Muscle layer of colon (tissue), 2 donors: ENCODE measurements around the gene TASP1.
A peak's percentile ranks its signal among the peaks of the same experiment; 100 is the strongest.

Experiments used
- H3K27ac ChIP-seq: one replicate; pipeline ENCODE4 v1.7.0; 2013; ENCODE audit warnings: low read depth, mild to moderate bottlenecking, low read length, moderate library complexity
- H3K27me3 ChIP-seq, 2 donors: one replicate each; pipeline ENCODE4 v1.7.0; 2013; ENCODE audit warnings: low read length in 2 of 2, mild to moderate bottlenecking in 2 of 2; ENCODE audit not compliant: insufficient read depth in 2 of 2, control insufficient read depth in 1 of 2
- H3K36me3 ChIP-seq: one replicate; pipeline ENCODE4 v1.7.0; 2013; ENCODE audit warnings: mild to moderate bottlenecking, low read length; ENCODE audit not compliant: insufficient read depth
- H3K4me1 ChIP-seq: one replicate; pipeline ENCODE4 v1.7.0; 2013; ENCODE audit warnings: mild to moderate bottlenecking, low read length; ENCODE audit not compliant: insufficient read depth
- H3K4me3 ChIP-seq, 2 donors: one replicate each; pipeline ENCODE4 v1.7.0; 2013; ENCODE audit warnings: low read length in 2 of 2, low read depth in 1 of 2, mild to moderate bottlenecking in 1 of 2, moderate library complexity in 1 of 2
- H3K9ac ChIP-seq: one replicate; pipeline ENCODE4 v1.7.0; 2013; ENCODE audit warnings: low read length
- H3K9me3 ChIP-seq: one replicate; pipeline ENCODE4 v1.7.0; 2013; ENCODE audit warnings: mild to moderate bottlenecking, low read length
- donor health status: abdominal sarcoma.
- donor health status: Adenocarcinoma of cecum.

TASP1 gene

DNA sequence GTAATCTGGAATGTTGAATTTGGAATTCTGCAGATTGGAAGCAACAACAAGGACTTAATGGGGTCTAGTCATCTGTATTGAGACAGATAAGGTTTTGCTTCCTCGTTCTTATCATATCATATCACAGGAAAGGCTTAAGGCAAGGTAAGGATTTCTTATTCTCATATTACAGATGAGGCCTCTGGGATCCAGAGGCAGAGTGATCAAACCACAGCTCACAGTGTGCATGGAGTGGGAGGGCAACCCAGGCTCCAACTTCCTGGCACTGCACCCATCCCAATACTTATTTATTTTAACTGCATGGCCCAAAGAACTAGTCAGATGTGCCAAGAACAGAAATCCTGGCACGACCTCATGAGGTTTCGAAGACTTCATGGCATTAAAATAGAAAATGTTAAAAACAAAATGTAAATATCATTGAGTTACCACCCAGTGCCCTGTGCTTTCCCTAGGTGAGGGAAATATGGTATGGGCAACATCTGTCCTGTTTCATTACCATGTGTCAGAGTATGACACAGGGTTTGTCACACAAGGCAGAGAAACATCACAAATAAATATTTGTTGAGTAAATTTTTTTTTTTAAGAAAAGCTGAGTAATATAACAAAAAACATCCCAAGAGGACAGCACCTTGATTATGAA is 225.8 kb downstream of the TASP1 start:
- Histone ChIP-seq H3K36me3 (no peaks in the 10 kb centered on the region), H3K27me3 (no peaks in the 10 kb centered on the region), H3K9ac (no peak overlapping the region), H3K27ac (no peak overlapping the region), H3K9me3 (no peaks in the 10 kb centered on the region), H3K4me3 (no peak overlapping the region), H3K4me1 (peaks cover 34% of the 10 kb centered on the region)

DNA sequence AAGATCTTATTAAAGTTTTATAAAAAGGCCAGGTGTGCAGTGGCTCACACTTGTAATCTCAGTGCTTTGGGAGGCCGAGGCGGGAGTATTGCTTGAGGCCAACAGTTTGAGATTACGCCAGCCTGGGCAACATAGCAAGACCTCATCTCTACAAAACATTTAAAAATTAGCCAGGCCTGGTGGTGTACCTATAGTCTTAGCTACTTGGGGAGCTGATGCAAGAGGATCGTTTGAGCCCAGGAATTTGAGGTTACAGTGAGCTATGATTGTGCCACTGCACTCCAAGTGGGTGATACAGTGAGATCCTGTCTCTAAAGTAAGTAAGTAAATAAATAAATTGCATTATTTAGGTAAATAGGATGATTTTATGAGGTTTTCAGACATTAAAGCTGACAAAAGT is 234.4 kb downstream of the TASP1 start:
- Histone ChIP-seq H3K36me3 (no peaks in the 10 kb centered on the region), H3K27me3 (no peaks in the 10 kb centered on the region), H3K9ac (no peak overlapping the region), H3K4me3 (no peak overlapping the region), H3K4me1 (peaks cover 5% of the 10 kb centered on the region), H3K27ac (no peak overlapping the region), H3K9me3 (no peaks in the 10 kb centered on the region)

DNA sequence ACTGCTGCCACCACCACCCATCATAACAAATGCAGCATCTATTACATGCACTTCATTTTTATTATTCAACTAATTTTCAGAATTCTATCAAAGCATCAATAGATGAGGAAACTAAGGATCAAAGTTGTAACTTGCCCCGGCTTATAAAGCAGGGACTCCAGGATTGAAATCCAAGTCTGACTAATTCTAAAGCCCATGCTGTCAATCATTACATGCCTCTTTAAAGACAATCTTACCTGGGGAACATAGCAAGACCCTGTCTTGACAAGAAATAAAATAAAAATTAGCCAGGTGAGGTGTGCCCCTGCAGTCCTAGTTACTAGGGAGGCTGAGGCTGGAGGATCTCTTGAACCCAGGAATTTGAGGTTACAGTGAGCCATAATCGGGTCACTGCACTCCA is 235.3 kb downstream of the TASP1 start:
- Histone ChIP-seq H3K36me3 (no peaks in the 10 kb centered on the region), H3K9ac (no peak overlapping the region), H3K4me3 (no peak overlapping the region), H3K9me3 (no peaks in the 10 kb centered on the region), H3K27ac (no peak overlapping the region), H3K27me3 (no peaks in the 10 kb centered on the region), H3K4me1 (peaks cover 6% of the 10 kb centered on the region)

DNA sequence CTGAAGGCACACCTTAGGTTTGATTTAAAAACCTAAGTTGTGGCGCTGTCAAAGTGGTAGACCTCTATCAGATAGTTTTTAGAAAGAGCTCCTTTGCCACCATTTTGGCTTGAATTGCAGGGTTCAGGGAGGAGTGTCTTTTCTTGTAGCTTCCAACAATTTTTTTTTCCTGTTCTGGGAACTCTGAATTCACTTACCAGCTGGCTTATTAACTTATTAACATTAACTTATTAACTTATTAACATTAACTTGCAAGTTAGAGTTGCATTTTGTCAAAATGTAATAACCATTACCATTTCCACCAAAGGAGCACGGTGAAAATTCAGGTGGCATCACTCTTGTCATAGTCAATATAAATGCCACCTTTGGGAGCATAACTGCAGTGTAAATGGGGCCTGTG is 235.7 kb downstream of the TASP1 start:
- Histone ChIP-seq H3K27ac (no peak overlapping the region), H3K4me1 (peaks cover 11% of the 10 kb centered on the region), H3K27me3 (no peaks in the 10 kb centered on the region), H3K4me3 (no peak overlapping the region), H3K36me3 (no peaks in the 10 kb centered on the region), H3K9ac (no peak overlapping the region), H3K9me3 (no peaks in the 10 kb centered on the region)

DNA sequence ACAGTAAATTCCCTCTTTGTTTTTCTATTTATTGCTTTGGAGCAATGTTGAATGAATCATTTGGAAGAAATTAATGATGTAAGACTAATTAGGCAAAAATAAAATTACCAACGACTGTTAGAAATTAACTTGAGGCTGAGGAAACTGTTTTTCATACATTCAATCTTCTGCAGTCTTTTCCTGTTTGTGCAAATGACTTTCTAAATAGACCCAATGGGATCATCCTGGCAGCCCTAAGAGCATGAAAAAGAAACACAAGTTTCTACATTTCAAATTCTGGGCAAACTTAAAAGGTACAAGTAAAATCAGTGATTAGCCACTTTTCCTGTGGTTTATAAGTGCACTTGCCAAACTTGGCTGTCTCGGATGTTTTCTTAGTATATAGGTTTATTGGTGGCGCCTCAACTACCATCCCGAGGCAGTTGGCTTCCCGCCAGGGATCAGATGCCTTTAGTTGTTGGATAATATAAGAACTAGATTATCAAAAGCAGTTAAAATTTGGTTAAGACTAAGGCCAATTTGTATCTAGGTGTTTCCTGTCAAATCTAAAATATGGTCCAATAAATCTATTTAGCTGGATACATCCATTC is 236.5 kb downstream of the TASP1 start:
- no peak overlapping the region for H3K4me3 ChIP-seq

DNA sequence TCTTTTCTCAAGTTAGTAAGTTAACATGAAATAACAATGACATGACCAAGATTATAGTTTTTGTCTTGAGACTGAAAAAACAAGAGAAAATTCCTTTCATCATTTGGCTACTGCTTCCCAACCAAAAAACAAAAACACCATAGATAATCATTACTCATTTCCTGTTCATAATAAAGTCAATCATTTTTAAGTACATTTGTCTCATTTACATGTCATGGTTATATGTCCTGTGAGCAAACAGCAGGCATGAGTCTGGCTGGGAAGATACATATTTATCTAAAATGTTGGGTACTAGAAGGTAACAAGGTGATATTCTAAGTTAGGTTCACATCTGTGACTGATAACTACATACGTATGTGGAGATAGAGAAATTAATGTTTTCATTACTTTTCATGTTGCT is 237.1 kb downstream of the TASP1 start:
- Histone ChIP-seq H3K27ac (no peak overlapping the region), H3K9me3 (no peaks in the 10 kb centered on the region), H3K4me3 (no peak overlapping the region), H3K9ac (no peak overlapping the region), H3K36me3 (no peaks in the 10 kb centered on the region), H3K4me1 (peaks cover 24% of the 10 kb centered on the region), H3K27me3 (no peaks in the 10 kb centered on the region)

More for the DNA sequence above, 236.5 kb downstream of the TASP1 start:
- no peak overlapping the region for H3K9ac ChIP-seq
- H3K36me3 ChIP-seq: no peaks in the 10 kb centered on the region
- H3K9me3 ChIP-seq: no peaks in the 10 kb centered on the region
- H3K27me3 ChIP-seq: no peaks in the 10 kb centered on the region
- H3K27ac ChIP-seq: no peak overlapping the region
- H3K4me1 ChIP-seq: peaks cover 18% of the 10 kb centered on the region

DNA sequence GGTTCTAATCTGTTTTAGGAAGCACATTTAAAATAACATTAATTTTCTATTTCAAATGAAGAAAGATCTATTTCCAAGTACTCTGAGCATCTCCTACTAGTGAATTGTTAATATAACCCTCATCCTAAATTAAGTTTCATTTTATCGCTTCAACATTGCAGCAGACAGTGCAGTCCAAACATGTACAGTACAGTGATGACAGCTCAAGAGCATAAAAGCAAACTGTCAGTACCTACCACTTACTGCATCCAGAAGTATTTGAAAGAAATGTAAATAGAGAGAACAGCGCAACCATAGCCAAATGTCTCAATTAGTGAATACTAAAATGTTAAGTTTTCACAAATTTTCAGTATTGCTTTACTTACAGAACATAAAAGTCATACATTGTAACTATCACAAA is 238.3 kb downstream of the TASP1 start:
- Histone ChIP-seq H3K36me3 (no peaks in the 10 kb centered on the region), H3K4me3 (no peak overlapping the region), H3K27ac (no peak overlapping the region), H3K9ac (no peak overlapping the region), H3K27me3 (no peaks in the 10 kb centered on the region), H3K4me1 (peaks cover 26% of the 10 kb centered on the region), H3K9me3 (no peaks in the 10 kb centered on the region)

DNA sequence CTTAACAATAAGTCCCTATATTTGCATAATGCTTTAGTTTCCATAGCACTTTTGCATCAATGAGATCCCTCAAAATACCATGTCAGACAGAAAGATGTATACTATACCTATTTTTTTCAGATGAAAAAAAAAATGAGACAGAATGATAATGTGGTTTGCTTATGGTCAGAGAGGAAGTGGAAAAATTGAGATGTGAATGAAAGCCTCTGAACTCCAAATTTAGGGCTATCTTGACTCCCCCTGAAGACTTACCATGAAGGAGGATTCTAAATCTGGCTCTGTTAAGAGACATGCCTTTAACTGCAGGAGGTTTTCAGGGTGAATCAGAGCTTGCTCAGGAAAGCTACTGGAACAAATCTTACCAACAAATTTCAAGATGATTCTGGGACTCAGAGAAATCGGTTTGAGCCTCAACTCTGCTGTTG is 241.4 kb downstream of the TASP1 start:
- Histone ChIP-seq H3K4me3 (no peak overlapping the region), H3K9ac (no peak overlapping the region), H3K9me3 (no peaks in the 10 kb centered on the region), H3K4me1 (peaks cover 26% of the 10 kb centered on the region), H3K27ac (peak overlapping the region; percentile 54), H3K36me3 (no peaks in the 10 kb centered on the region), H3K27me3 (no peaks in the 10 kb centered on the region)

DNA sequence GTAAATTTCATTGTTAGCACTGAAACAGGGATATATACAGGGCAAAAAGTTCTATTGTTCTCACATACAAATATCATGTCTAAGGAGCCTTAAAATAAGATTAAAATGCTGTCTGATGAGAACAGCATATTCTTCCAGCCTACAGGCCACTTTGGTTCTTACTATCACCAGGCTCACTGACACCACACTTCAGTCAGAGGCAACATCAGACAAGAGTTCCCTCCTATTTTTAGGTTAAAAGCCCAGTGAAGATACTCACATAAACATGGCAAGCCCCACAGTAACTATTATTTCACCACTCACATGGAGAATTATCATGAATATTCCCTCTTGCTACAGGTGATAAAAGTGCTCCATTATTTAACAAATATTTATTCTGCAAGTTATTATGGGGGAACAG is 241.9 kb downstream of the TASP1 start:
- Histone ChIP-seq H3K4me3 (no peak overlapping the region), H3K36me3 (no peaks in the 10 kb centered on the region), H3K27me3 (no peaks in the 10 kb centered on the region), H3K9ac (no peak overlapping the region), H3K27ac (no peak overlapping the region), H3K9me3 (no peaks in the 10 kb centered on the region), H3K4me1 (peaks cover 26% of the 10 kb centered on the region)

DNA sequence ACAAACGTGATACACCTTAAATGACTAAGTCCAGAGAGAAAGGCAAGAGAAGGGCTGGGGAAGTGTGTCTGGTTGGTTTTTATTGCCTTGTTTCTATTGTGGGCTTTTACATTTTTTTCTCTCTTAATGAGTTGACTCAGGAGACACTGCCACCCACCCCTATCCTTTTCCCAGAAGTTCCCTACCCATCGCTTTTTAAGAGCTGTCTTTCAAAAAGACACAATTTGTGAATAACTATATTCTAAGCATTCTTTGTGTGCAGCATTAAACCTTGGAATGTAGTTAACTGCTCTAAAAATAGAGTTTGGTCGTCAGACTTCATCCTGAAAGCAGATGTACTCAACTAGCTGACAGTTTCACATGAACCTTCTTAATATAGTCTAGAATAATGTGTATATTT is 242.7 kb downstream of the TASP1 start:
- no peak overlapping the region for H3K27ac ChIP-seq
- H3K4me3 ChIP-seq: no peak overlapping the region
- no peaks in the 10 kb centered on the region for H3K36me3 ChIP-seq
- H3K9me3 ChIP-seq: no peaks in the 10 kb centered on the region
- H3K4me1 ChIP-seq: peaks cover 26% of the 10 kb centered on the region
- no peak overlapping the region for H3K9ac ChIP-seq
- H3K27me3 ChIP-seq: no peaks in the 10 kb centered on the region

DNA sequence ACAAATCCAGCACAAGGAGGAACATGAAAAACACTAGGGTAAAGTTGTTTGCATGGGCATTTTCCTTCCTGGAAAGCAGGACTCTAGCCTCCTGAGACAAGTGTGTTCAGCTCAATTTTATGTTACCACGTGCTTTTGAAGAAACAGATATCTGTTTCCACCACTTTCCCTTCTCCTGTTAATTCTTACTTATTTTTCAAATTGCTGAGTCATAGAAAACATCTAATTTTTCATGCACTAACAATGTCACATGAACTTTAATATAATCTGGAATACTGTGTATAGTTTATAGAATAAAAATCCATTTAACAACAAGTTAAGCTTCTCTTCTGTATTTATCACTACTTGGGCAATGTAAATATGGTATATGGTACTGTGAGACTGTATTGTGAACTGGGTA is 243.5 kb downstream of the TASP1 start:
- H3K27ac ChIP-seq: no peak overlapping the region
- H3K4me3 ChIP-seq: no peak overlapping the region
- no peak overlapping the region for H3K9ac ChIP-seq
- H3K4me1 ChIP-seq: peaks cover 21% of the 10 kb centered on the region
- H3K36me3 ChIP-seq: no peaks in the 10 kb centered on the region
- no peaks in the 10 kb centered on the region for H3K9me3 ChIP-seq
- H3K27me3 ChIP-seq: no peaks in the 10 kb centered on the region

DNA sequence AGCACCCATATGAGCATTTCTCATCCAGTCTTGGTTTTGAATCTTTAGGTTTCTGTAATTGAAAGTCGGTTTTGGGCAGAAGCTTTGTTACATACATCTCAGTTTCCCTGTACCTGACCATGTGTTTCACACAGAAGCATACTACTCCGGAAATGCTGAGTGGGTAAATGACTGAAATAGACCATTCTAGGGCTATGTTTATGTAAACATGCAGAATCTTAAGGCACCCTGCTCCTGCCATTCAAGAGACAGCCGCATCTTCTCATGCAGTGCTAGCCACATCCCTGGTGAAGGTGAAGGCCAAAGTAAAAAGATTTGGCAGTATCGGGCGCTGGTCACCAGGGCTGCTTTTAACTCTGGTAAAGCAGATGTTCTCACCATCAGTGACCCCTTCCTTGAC is 246.3 kb downstream of the TASP1 start:
- Histone ChIP-seq H3K36me3 (no peaks in the 10 kb centered on the region), H3K27ac (no peak overlapping the region), H3K4me3 (no peak overlapping the region), H3K9me3 (no peaks in the 10 kb centered on the region), H3K4me1 (peaks cover 16% of the 10 kb centered on the region), H3K27me3 (no peaks in the 10 kb centered on the region), H3K9ac (no peak overlapping the region)
